DMS53 (cell line): Measurements from ENCODE around the gene CD247.

ENCODE experiments used
- DNase-seq: peaks from one replicate; lab custom pipeline; 2025; lab: John Stamatoyannopoulos, UW

CD247 gene

GRCh38 chr1:167542109-167543032 lies 24.0 kb upstream of the CD247 start:
- DNase-seq = no peak

DNA sequence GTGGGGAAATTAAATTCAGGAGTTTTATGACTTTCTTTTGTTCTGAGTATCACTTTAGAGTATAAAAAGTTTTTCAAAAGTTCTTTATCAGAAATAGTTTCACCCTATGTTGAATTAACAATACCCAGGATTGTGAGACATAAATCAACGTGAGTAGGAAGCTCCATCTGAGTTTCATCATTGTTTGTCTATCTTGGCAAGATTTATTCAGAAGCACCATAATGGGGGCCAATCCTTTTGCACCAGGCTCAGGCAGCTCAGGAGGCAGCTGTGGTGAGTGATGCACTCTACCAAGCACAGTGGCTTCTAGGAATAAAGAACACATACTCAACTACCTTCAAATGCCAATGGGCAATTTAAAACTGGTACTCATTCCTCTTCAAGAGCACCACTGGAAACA lies 23.3 kb upstream of the CD247 start:
- DNase-seq = no peak

GRCh38 chr1:167541003-167541402 lies 22.7 kb upstream of the CD247 start:
- no peak for DNase-seq

- DNase-seq = no peak
Observed at GRCh38 chr1:167538657-167539056, 20.3 kb upstream of the CD247 start.

DNA sequence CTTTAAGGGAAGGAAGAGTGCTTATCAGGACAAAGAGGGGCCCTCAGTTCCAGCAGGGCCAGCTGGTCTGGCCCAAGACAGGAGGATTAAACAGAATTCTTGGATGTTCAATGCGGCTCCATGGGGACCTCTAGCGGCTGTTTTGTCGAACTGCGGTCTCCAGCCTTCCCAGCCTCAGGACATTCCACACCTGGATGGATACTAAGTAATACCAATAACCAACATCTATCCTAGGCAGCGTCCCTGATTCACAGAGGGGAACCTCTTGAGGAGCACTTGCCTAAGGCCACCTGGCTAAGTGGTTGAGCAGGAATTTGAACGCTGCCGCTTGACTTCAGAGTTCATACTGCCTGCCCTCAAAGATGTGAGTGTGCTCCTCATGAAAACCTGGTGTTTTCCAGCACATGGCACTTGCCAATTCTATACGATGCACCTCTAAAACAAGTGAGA lies 15.5 kb upstream of the CD247 start:
- peak; percentile 80 for DNase-seq

DNA sequence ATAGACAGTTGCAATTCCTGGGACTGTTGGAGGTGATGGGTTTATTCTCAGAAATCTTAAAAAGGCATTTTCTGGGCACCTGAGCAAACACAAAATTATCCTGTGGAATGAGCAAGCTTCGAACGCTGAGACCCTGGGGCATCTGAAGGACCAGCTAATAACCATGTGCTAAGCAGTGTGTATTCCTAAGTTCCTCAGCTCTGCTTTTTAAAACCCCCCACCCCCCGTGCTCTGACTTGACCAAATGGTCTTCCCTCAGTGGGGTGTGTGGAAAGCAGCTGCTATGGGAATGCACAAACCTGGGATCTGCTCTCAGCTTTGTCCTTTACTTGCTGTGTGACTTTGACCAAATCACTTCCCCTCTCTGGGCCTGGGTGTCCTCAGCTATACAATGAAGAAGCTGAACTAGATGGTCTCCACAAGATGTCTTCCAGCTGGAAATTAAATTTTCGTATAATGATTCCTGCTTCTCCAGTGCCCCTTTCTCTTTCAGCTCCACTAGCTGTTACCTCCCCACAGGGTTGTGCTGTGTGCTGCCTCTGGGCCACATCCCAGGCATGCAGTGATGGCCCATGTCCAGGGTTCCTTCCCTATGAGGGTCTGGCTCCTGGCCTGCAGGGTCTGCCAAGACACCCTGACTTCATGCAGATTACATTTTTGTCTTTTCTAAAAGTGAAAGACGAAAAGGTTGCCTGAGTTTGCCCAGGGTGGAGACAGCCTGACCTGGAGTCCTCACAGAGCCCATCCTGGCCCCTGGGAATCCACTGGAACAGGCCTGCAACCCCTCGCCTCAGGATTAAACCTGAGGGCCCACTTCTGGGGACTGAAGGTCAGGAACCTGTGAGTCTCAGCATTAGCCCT lies 14.9 kb upstream of the CD247 start:
- no peak for DNase-seq

GRCh38 chr1:167532375-167532774 lies 14.0 kb upstream of the CD247 start:
- no peak for DNase-seq

GRCh38 chr1:167529829-167530474 lies 11.6 kb upstream of the CD247 start:
- no peak for DNase-seq

DNA sequence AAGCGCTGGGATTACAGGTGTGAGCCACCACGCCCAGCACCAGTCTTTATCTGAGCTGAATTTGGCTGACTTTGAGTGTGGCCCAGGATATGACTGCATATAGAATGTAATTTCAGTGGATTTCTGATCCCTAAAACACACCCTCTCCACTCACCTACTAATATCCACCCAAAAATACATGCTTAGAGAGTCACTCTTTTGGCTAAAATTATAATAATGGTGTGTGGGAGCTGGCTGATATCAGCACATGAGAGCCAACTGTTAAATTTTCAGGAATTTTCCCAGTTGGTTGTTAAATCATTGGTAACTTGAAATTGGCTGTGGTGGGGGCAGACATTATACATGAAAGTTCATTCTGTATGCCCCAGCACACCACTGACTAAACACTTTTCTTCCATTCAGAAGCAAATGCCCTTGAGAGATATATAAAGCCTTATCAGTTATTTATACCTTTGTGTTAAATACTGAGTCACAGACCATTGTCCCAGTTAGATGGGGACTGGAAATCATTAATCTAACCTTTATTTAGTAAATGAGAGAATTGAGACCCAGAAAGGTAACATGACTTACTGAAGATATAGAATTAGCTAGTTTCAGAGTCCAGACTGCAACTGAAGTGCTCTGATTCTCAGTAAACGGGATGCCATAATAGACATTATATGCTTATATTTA lies 9.9 kb upstream of the CD247 start:
- DNase-seq = no peak

DNA sequence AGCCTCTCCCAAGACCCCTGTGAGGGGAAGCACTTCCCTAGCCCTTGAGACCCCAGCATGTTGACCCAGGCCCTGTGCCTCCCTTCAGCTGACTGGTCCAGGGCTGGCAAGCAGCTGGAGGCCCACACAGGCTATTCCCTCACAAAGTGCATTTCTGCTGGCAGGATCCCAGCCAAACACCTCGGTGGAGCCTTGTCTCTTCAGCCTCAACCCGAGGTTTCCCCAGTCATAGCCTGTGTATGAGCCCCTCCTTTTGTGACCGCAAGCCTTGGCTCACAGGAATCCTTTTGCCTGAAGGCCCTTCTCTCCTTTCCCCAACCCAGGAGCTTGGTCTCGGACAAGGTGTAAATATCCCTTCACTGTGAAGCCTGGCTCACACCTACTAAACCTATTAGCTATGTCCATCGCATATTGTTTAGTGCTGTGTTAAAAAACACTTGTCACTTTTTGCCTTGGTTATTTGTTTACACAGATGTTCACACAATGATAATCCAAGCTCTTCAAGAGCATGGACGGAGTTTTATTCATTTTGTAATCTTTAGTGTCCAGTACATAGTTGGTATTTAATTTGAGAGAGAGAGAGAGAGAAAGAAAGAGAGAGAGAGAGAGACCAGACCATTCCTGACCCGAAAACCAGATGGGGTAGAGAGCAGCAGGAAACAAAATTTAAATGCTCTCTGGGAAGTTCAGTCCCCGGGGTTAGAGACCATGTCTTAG lies 8.5 kb upstream of the CD247 start:
- DNase-seq = peak; percentile 61

DNA sequence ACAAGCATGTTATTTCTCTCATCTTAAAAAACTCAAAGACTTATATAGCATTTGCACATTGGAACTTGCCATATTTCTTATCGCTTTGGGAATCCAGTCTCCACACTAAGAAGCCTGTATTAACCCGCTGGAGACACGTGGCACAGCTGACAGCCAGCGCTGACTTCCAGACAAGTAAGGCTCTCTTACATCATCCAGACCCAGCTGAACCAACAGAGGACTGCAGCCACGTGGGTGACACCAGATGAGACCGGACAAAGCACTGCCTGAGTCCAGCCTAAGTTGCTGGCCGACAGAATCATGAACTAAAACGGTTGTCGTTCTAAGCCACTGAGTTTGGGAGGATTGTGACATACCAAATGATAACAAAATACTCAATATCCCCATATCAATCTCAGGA lies 6.3 kb upstream of the CD247 start:
- peak; percentile 40 for DNase-seq

DNA sequence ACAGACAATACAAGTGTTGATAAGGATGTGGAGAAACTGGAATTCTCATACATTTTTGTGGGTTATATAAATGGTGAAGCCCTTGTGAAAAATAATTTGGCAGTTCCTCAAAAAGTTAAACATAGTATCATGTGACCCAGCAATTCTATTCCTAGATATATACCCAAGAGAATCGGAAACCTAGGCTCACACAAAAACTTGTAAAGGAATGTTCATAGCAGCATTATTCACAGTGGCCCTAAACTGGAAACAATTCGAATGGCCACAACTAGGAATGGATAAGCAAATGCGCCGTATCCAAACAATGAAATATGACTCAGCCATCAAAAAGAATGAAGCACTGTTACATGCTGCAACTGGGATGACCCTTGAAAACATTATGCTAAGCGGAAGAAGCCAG lies 3.9 kb upstream of the CD247 start:
- no peak for DNase-seq

GRCh38 chr1:167520711-167521206 lies 2.4 kb upstream of the CD247 start:
- no peak for DNase-seq

DNA sequence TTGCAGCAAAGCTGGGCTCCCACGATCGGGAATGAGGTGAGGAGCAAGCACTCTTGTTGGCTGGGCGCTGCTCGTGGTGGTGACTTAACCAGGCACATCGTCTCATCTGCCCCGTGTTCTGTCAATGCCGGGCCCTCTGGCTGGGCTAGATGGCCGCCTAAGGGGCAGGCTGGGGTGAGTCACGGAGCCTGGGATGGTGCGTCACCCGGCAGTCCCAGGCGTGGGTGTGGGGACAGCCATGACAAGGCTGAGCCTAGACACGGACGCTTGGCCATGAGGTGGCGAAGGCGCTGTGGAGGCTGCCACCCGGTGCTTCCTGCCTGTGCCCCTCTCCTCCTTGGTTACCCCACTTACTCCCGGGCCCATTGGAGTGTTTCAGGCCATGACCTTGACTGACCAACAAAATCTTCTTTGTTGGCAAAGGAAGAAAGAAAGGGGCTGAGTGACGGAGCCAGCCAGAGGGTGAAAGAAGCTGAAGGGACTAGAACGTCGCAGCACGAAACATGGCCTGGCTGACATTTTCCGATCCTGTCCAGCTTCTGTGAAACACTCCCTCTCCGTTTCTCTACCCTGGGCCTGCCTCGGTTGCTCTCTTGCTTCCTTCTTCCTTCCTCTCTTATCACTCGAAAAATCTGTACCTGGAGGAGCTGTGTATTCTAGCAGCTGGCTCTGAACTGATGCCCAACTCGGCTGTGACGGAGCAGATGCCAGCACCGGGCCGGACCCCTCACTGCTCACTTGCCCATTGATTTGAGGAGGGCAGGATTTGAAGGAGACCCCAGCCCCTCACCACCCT lies 596 bp downstream of the CD247 start:
- no peak for DNase-seq

GRCh38 chr1:167516404-167517388 lies 1.6 kb downstream of the CD247 start:
- DNase-seq = no peak

- DNase-seq = no peak
Observed at GRCh38 chr1:167515893-167516321, 2.4 kb downstream of the CD247 start.

DNA sequence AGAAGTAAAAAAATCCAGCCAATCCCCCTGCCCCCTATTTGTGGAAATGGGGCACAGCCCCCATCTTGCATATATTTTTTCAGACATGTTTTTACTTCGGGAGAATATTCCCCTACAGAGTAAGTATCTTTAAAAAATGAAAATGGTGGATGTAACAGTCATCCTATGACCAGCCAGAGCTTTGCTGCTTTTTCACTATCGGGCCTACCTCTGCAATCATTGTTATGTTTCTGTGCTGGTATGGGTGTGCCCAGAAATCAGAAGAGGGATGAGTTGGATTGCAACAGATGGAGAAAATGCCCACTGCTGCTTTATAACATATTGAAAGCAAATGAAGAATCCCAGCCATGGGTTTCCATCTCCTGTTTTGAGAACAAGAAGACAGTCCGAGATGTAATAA lies 2.9 kb downstream of the CD247 start:
- DNase-seq = no peak

GRCh38 chr1:167514288-167514687 lies 4.0 kb downstream of the CD247 start:
- no peak for DNase-seq
